Right atrium auricular region (tissue), 2 donors: ENCODE measurements around the gene RHO. TPM values are rescaled to one million over a fixed set of nuclear protein-coding genes. Genes with fewer than 3 reads are reported as not detected.

Source experiments
- DNase-seq: peaks from one replicate; pipeline ENCODE4 v3.0.0-alpha.2; 2019; ENCODE audit warnings: low spot score
- H3K27ac ChIP-seq, 2 donors: fragments of 200-600 bp; sonication (generic); 1 replicate in 1 of 2; 2 replicates in 1 of 2; pipeline ENCODE4 v1.5.1; 2016 to 2019
- H3K27me3 ChIP-seq, 2 donors: fragments of 200-600 bp; sonication (generic); one replicate each; pipeline versions ENCODE4 v1.5.1 to v1.6.0; 2017 to 2019
- H3K36me3 ChIP-seq: fragments of 200-600 bp; sonication (generic); one replicate; pipeline ENCODE4 v1.5.1; 2016
- H3K4me1 ChIP-seq, 2 donors: fragments of 200-600 bp; sonication (generic); one replicate each; pipeline versions ENCODE4 v1.5.1 to v1.6.0; 2017 to 2019
- H3K4me3 ChIP-seq, 2 donors: fragments of 200-600 bp; sonication (generic); 1 replicate in 1 of 2; 2 replicates in 1 of 2; pipeline ENCODE4 v1.5.1; 2017 to 2019; ENCODE audit warnings: mild to moderate bottlenecking in 1 of 2, moderate library complexity in 1 of 2
- H3K9me3 ChIP-seq, 2 donors: fragments of 200-600 bp; sonication (generic); one replicate each; pipeline ENCODE4 v1.5.1; 2019
- total RNA-seq, 2 donors: library from RNA; depleted of rRNA; stranded (reverse); fragments of >200 nt; gene quantifications; one replicate each; pipeline ENCODE4 v1.1.0, GENCODE V29; 2016
- TF ChIP-seq, protein P1 (sequence below), 2 donors: fragments of 200-600 bp; sonication (generic); IDR thresholded peaks; one replicate each; pipeline ENCODE4 v1.5.1; 2019; ENCODE audit warnings: antibody characterized with exemption in 2 of 2

The RHO gene
- total RNA-seq, 2 donors from 2014 or later = not detected

- Histone ChIP-seq H3K9me3 (no peaks in the 10 kb centered on the region), H3K27ac (no peak overlapping the region), H3K36me3 (no peaks in the 10 kb centered on the region), H3K4me3 (no peak overlapping the region), H3K27me3 (no peaks in the 10 kb centered on the region), H3K4me1 (no peaks in the 10 kb centered on the region)
- TF ChIP-seq, protein P1, sequence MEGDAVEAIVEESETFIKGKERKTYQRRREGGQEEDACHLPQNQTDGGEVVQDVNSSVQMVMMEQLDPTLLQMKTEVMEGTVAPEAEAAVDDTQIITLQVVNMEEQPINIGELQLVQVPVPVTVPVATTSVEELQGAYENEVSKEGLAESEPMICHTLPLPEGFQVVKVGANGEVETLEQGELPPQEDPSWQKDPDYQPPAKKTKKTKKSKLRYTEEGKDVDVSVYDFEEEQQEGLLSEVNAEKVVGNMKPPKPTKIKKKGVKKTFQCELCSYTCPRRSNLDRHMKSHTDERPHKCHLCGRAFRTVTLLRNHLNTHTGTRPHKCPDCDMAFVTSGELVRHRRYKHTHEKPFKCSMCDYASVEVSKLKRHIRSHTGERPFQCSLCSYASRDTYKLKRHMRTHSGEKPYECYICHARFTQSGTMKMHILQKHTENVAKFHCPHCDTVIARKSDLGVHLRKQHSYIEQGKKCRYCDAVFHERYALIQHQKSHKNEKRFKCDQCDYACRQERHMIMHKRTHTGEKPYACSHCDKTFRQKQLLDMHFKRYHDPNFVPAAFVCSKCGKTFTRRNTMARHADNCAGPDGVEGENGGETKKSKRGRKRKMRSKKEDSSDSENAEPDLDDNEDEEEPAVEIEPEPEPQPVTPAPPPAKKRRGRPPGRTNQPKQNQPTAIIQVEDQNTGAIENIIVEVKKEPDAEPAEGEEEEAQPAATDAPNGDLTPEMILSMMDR (IDR thresholded peaks at IDR 0.05) = no peak
- DNase-seq = no peak
Measured at GRCh38 chr3:129536374-129536667, 7.9 kb downstream of the RHO start.

- Histone ChIP-seq H3K27me3 (no peaks in the 10 kb centered on the region), H3K36me3 (no peaks in the 10 kb centered on the region), H3K27ac (no peak overlapping the region), H3K4me1 (no peaks in the 10 kb centered on the region), H3K9me3 (no peaks in the 10 kb centered on the region), H3K4me3 (no peak overlapping the region)
- TF ChIP-seq, protein P1 (IDR thresholded peaks at IDR 0.05) = no peak
- DNase-seq = no peak
Measured at GRCh38 chr3:129536804-129537203, 8.4 kb downstream of the RHO start.

- Histone ChIP-seq H3K9me3 (no peaks in the 10 kb centered on the region), H3K36me3 (no peaks in the 10 kb centered on the region), H3K4me3 (no peak overlapping the region), H3K4me1 (no peaks in the 10 kb centered on the region), H3K27me3 (no peaks in the 10 kb centered on the region), H3K27ac (no peak overlapping the region)
- DNase-seq = no peak
- TF ChIP-seq, protein P1 (IDR thresholded peaks at IDR 0.05) = no peak
Measured at GRCh38 chr3:129539206-129539605, 10.8 kb downstream of the RHO start.

GRCh38 chr3:129540776-129541516 lies 12.5 kb downstream of the RHO start:
- Histone ChIP-seq H3K4me1 (no peaks in the 10 kb centered on the region), H3K36me3 (no peaks in the 10 kb centered on the region), H3K9me3 (no peaks in the 10 kb centered on the region), H3K27ac (no peak overlapping the region), H3K27me3 (no peaks in the 10 kb centered on the region), H3K4me3 (no peak overlapping the region)
- DNase-seq = no peak
- TF ChIP-seq, protein P1 (IDR thresholded peaks at IDR 0.05) = no peak

GRCh38 chr3:129542747-129543146 lies 14.3 kb downstream of the RHO start:
- Histone ChIP-seq H3K27ac (no peak overlapping the region), H3K4me1 (no peaks in the 10 kb centered on the region), H3K9me3 (no peaks in the 10 kb centered on the region), H3K4me3 (no peak overlapping the region), H3K36me3 (no peaks in the 10 kb centered on the region), H3K27me3 (no peaks in the 10 kb centered on the region)
- TF ChIP-seq, protein P1 (IDR thresholded peaks at IDR 0.05) = no peak
- no peak for DNase-seq
